DMS114 treated with DMSO at 0.1 percent for 48 hours (cell line): ENCODE results near the gene ABCA2.
"Not testable (repeated sequence)": the region's sequence is repeated elsewhere in the genome, so short reads cannot be mapped to it uniquely, and the experiment has no call there.

ENCODE experiments used
- DNase-seq: peaks from one replicate; lab custom pipeline; 2025; ENCODE audit not compliant: unreplicated experiment; lab: John Stamatoyannopoulos, UW

ABCA2 gene

GRCh38 chr9:137063311-137064026 is 35.4 kb upstream of the ABCA2 start:
- DNase-seq: no peak

- DNase-seq: not testable (repeated sequence)
Observed at GRCh38 chr9:137062798-137063197, 34.8 kb upstream of the ABCA2 start.

GRCh38 chr9:137062384-137062783 is 34.3 kb upstream of the ABCA2 start:
- no peak for DNase-seq

GRCh38 chr9:137058521-137059234 is 30.6 kb upstream of the ABCA2 start:
- no peak for DNase-seq

GRCh38 chr9:137057545-137057944 is 29.5 kb upstream of the ABCA2 start:
- DNase-seq: no peak

- DNase-seq: no peak
Observed at GRCh38 chr9:137056739-137057415, 28.8 kb upstream of the ABCA2 start.

- DNase-seq: no peak
Observed at GRCh38 chr9:137055385-137056364, 27.6 kb upstream of the ABCA2 start.

- no peak for DNase-seq
Observed at GRCh38 chr9:137054932-137055384, 26.9 kb upstream of the ABCA2 start.

GRCh38 chr9:137053944-137054931 is 26.2 kb upstream of the ABCA2 start, which contains the start of gene ENTPD2:
ENTPD2 (minus strand) TSS chr9:137054061; CDS start chr9:137053997, 64 bp downstream.
- no peak for DNase-seq

- no peak for DNase-seq
Observed at GRCh38 chr9:137052998-137053943, 25.2 kb upstream of the ABCA2 start.

- DNase-seq: no peak
Observed at GRCh38 chr9:137052293-137052692, 24.3 kb upstream of the ABCA2 start.

- no peak for DNase-seq
Observed at GRCh38 chr9:137051145-137051724, 23.2 kb upstream of the ABCA2 start.

- DNase-seq: no peak
Observed at GRCh38 chr9:137050570-137050969, 22.5 kb upstream of the ABCA2 start.

GRCh38 chr9:137049544-137050449 is 21.8 kb upstream of the ABCA2 start:
- peak; percentile 7 for DNase-seq

- DNase-seq: no peak
Observed at GRCh38 chr9:137048655-137049543, 20.9 kb upstream of the ABCA2 start.
